Uterus (tissue), 4 donors: ENCODE measurements around the gene R3HDM2. TPM values are rescaled to one million over a fixed set of nuclear protein-coding genes. Genes with fewer than 3 reads are reported as not detected.
"Not testable (repeated sequence)": the region's sequence is repeated elsewhere in the genome, so short reads cannot be mapped to it uniquely, and the experiment has no call there.

Experiments used
- DNase-seq, 2 donors: peaks; one replicate each; pipeline ENCODE4 v3.0.0-alpha.2; 2019 to 2020
- H3K27ac ChIP-seq, 2 donors: fragments of 200-600 bp; sonication (generic); 1 replicate in 1 of 2; 2 replicates in 1 of 2; pipeline ENCODE4 v1.5.1; 2016 to 2018
- H3K27me3 ChIP-seq, 2 donors: fragments of 200-600 bp; sonication (generic); one replicate each; pipeline ENCODE4 v1.5.1; 2018 to 2019; ENCODE audit warnings: control low read depth in 1 of 2
- H3K36me3 ChIP-seq, 2 donors: fragments of 200-600 bp; sonication (generic); one replicate each; pipeline ENCODE4 v1.5.1; 2019; ENCODE audit warnings: control low read depth in 1 of 2
- H3K4me1 ChIP-seq, 2 donors: fragments of 200-600 bp; sonication (generic); one replicate each; pipeline ENCODE4 v1.5.1; 2018 to 2019; ENCODE audit warnings: control low read depth in 1 of 2
- H3K4me3 ChIP-seq, 2 donors: fragments of 200-600 bp; sonication (generic); 1 replicate in 1 of 2; 2 replicates in 1 of 2; pipeline ENCODE4 v1.5.1; 2018 to 2019; ENCODE audit warnings: mild to moderate bottlenecking in 1 of 2
- H3K9me3 ChIP-seq, 2 donors: fragments of 200-600 bp; sonication (generic); one replicate each; pipeline ENCODE4 v1.5.1; 2019; ENCODE audit warnings: control low read depth in 1 of 2
- CTCF ChIP-seq, 4 experiments: fragments of 200-600 bp in 2 of 4; fragments of 450-650 bp in 2 of 4; sonication (generic) in 2 of 4; IDR thresholded peaks; one replicate each; pipeline ENCODE4 v1.5.1; 2016 to 2019; ENCODE audit warnings: antibody characterized with exemption in 4 of 4, mild to moderate bottlenecking in 2 of 4, moderate library complexity in 1 of 4
- POLR2A ChIP-seq, 2 donors: fragments of 450-650 bp; IDR thresholded peaks; one replicate each; pipeline ENCODE4 v1.6.1; 2016; ENCODE audit warnings: antibody characterized with exemption in 2 of 2, mild to moderate bottlenecking in 1 of 2, moderate library complexity in 1 of 2
- intact Hi-C: fragments of 100-400 bp; cut with DNase I; formaldehyde crosslinking; loops from one replicate; pipeline ENCODE4 v1.15.1; 2023; ENCODE audit warnings: low total_unique reads
- total RNA-seq, 4 donors: library from RNA; depleted of rRNA in 3 of 4; stranded (reverse); fragments of >200 nt in 3 of 4; gene quantifications; one replicate each; pipeline versions ENCODE4 v1.1.0 to v1.2.4, GENCODE V29; 2014 to 2023
- donor health status: DM: yes; HTN: yes; CAD: no.

The R3HDM2 gene
- total RNA-seq, 4 donors from 2014 or later = 9.4 to 89.0 (median 34.2) TPM

DNA sequence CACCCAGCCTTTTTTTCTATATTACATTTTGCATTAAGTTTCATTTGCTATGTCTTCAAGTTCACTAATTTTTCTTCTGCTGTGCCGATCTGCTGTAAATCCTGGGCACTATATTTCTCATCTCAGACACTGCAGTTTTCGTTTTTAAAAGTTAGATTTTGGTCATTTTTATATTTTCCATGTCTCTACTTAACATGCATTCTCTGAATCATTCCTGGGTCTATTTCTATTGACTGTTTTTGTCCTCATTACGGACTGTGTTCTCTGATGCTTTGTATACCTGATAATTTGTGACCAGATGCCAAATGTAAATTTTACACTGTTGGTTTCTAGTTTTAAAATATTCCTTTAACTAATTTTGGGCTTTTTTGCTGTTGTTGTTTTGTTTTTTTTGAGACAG lies 64.5 kb downstream of the R3HDM2 start:
- intact Hi-C loops = no loop called here

GRCh38 chr12:57364156-57364555 lies 66.7 kb downstream of the R3HDM2 start:
- H3K9me3 ChIP-seq, H3K4me1 ChIP-seq, H3K36me3 ChIP-seq, H3K27ac ChIP-seq, H3K4me3 ChIP-seq, DNase-seq, intact Hi-C loops, H3K27me3 ChIP-seq: not testable (repeated sequence)

More for the DNA sequence above, 64.5 kb downstream of the R3HDM2 start:
- no peak for DNase-seq
- H3K9me3 ChIP-seq = peaks cover 0 to 8% of the 10 kb centered on the region in 2 donors
- TF ChIP-seq CTCF (IDR thresholded peaks at IDR 0.05) = no peak
- TF ChIP-seq POLR2A (IDR thresholded peaks at IDR 0.05) = no peak
- H3K4me1 ChIP-seq = no peaks in the 10 kb centered on the region
- no peaks in the 10 kb centered on the region for H3K27me3 ChIP-seq
- H3K36me3 ChIP-seq = no peaks in the 10 kb centered on the region
- H3K27ac ChIP-seq = no peak overlapping the region
- H3K4me3 ChIP-seq = no peak overlapping the region

- no peak overlapping the region for H3K27ac ChIP-seq
- H3K4me1 ChIP-seq = no peaks in the 10 kb centered on the region
- no peaks in the 10 kb centered on the region for H3K9me3 ChIP-seq
- DNase-seq = no peak
- H3K4me3 ChIP-seq = no peak overlapping the region
- intact Hi-C loops = no loop called here
- H3K36me3 ChIP-seq = no peaks in the 10 kb centered on the region
- no peak for TF ChIP-seq POLR2A (IDR thresholded peaks at IDR 0.05)
- no peak for TF ChIP-seq CTCF (IDR thresholded peaks at IDR 0.05)
- no peaks in the 10 kb centered on the region for H3K27me3 ChIP-seq
Observed at GRCh38 chr12:57360468-57360867, 70.4 kb downstream of the R3HDM2 start.

- Histone ChIP-seq H3K9me3 (no peaks in the 10 kb centered on the region), H3K27ac (no peak overlapping the region), H3K36me3 (no peaks in the 10 kb centered on the region), H3K27me3 (no peaks in the 10 kb centered on the region), H3K4me1 (no peaks in the 10 kb centered on the region), H3K4me3 (no peak overlapping the region)
- TF ChIP-seq POLR2A (IDR thresholded peaks at IDR 0.05) (no peak), CTCF (IDR thresholded peaks at IDR 0.05) (no peak)
- intact Hi-C loops = no loop called here
- DNase-seq = no peak
Observed at GRCh38 chr12:57358646-57359045, 72.2 kb downstream of the R3HDM2 start.

DNA sequence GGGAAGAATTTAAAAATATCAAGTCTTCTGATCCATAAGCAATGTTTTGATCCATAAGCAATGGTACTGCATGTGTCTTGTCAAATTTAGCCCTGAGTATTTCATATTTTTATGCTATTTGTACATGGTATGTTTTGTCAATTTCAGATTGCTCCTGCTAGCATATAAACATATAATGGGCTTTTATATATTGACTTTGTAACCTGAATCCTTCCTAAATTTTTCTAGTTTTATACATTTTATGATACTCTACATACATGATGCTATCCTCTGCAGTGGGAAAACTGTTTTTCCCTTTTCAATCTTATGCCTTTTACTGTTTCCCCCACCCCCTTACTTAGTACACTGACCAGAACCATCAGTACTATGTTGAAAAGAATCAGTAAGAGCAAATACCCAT lies 75.1 kb downstream of the R3HDM2 start:
- H3K27me3 ChIP-seq = no peaks in the 10 kb centered on the region

More for the DNA sequence above, 75.1 kb downstream of the R3HDM2 start:
- TF ChIP-seq POLR2A (IDR thresholded peaks at IDR 0.05) (no peak), CTCF (IDR thresholded peaks at IDR 0.05) (no peak)
- DNase-seq = no peak
- no peaks in the 10 kb centered on the region for H3K9me3 ChIP-seq
- H3K27ac ChIP-seq = no peak overlapping the region
- H3K36me3 ChIP-seq = no peaks in the 10 kb centered on the region
- no peak overlapping the region for H3K4me3 ChIP-seq
- intact Hi-C loops = no loop called here
- no peaks in the 10 kb centered on the region for H3K4me1 ChIP-seq
